Loucy (cell line): ENCODE data around the gene PADI1.

Experiments used
- H2AFZ ChIP-seq: fragments of 200-600 bp; sonication (generic); 2 replicates; pipeline ENCODE4 v1.6.0; 2016; ENCODE audit warnings: antibody characterized with exemption, mild to moderate bottlenecking, low read length, moderate library complexity
- H3F3A ChIP-seq: fragments of 200-600 bp; 2 replicates; pipeline ENCODE4 v1.6.0; 2016; ENCODE audit warnings: antibody characterized with exemption, low read depth, mild to moderate bottlenecking
- H3K27me3 ChIP-seq: fragments of 200-600 bp; sonication (generic); 2 replicates; pipeline ENCODE4 v1.6.1; 2014; ENCODE audit warnings: low read length, mild to moderate bottlenecking; ENCODE audit not compliant: insufficient read depth, poor library complexity, severe bottlenecking
- H3K36me3 ChIP-seq: fragments of 200-600 bp; sonication (generic); 2 replicates; pipeline ENCODE4 v1.6.1; 2016; ENCODE audit warnings: low read length; ENCODE audit not compliant: insufficient read depth
- H3K4me1 ChIP-seq: fragments of 200-600 bp; sonication (generic); 2 replicates; pipeline ENCODE4 v1.5.1; 2014; ENCODE audit warnings: low read length, mild to moderate bottlenecking; ENCODE audit not compliant: insufficient read depth, poor library complexity, severe bottlenecking
- H3K4me2 ChIP-seq: fragments of 200-600 bp; sonication (generic); 2 replicates; pipeline ENCODE4 v1.6.0; 2014; ENCODE audit warnings: antibody characterized with exemption, low read length, low read depth, mild to moderate bottlenecking; ENCODE audit not compliant: poor library complexity, severe bottlenecking
- H3K4me3 ChIP-seq: fragments of 200-600 bp; sonication (generic); 2 replicates; pipeline ENCODE4 v1.5.1; 2014; ENCODE audit warnings: low read length, mild to moderate bottlenecking, mixed read lengths; ENCODE audit not compliant: poor library complexity, severe bottlenecking
- H3K79me2 ChIP-seq: fragments of 200-600 bp; sonication (generic); 2 replicates; pipeline ENCODE4 v1.6.1; 2014; ENCODE audit warnings: low read length; ENCODE audit not compliant: insufficient read depth
- H3K9ac ChIP-seq: fragments of 200-600 bp; sonication (generic); 2 replicates; pipeline ENCODE4 v1.6.0; 2014; ENCODE audit warnings: mild to moderate bottlenecking, low read depth, low read length, moderate library complexity; ENCODE audit not compliant: poor library complexity, severe bottlenecking
- H3K9me2 ChIP-seq: fragments of 200-600 bp; sonication (generic); replicated peaks from 2 replicates; pipeline ENCODE4 v1.6.1; 2016; ENCODE audit warnings: low read depth, low read length, mixed read lengths
- H3K9me3 ChIP-seq: fragments of 200-600 bp; sonication (generic); 2 replicates; pipeline ENCODE4 v1.6.1; 2014; ENCODE audit warnings: mild to moderate bottlenecking, antibody characterized with exemption, low read length, low read depth; ENCODE audit not compliant: insufficient read depth
- H4K20me1 ChIP-seq: fragments of 200-600 bp; sonication (generic); 2 replicates; pipeline ENCODE4 v1.6.0; 2014; ENCODE audit warnings: antibody characterized with exemption, low read length, mild to moderate bottlenecking; ENCODE audit not compliant: insufficient read depth, poor library complexity, severe bottlenecking
- CTCF ChIP-seq: fragments of 200-600 bp; sonication (generic); conservative IDR thresholded peaks from 2 replicates; pipeline ENCODE4 v1.5.1; 2014; ENCODE audit warnings: mild to moderate bottlenecking, antibody characterized with exemption, low read length
- EZH2phosphoT487 ChIP-seq: fragments of 200-600 bp; IDR thresholded peaks from 2 replicates; pipeline ENCODE4 v1.6.1; 2018; ENCODE audit warnings: antibody characterized with exemption, mild to moderate bottlenecking, moderate library complexity, borderline replicate concordance

The PADI1 gene

GRCh38 chr1:17165823-17166222, 39.1 kb upstream of the PADI1 start:
- no peak overlapping the region for H2AFZ ChIP-seq
- TF ChIP-seq CTCF (no peak), EZH2phosphoT487 (no peak)
- H3K4me1 ChIP-seq, result peaks cover 3% of the 10 kb centered on the region
- H3K9me3 ChIP-seq, result no peaks in the 10 kb centered on the region
- H3K79me2 ChIP-seq, result no peaks in the 10 kb centered on the region
- H4K20me1 ChIP-seq, result no peaks in the 10 kb centered on the region
- no peaks in the 10 kb centered on the region for H3K9me2 ChIP-seq
- no peak overlapping the region for H3K4me2 ChIP-seq
- H3F3A ChIP-seq, result no peaks in the 10 kb centered on the region
- H3K4me3 ChIP-seq, result no peak overlapping the region
- H3K9ac ChIP-seq, result no peak overlapping the region
- no peaks in the 10 kb centered on the region for H3K27me3 ChIP-seq
- no peaks in the 10 kb centered on the region for H3K36me3 ChIP-seq

DNA sequence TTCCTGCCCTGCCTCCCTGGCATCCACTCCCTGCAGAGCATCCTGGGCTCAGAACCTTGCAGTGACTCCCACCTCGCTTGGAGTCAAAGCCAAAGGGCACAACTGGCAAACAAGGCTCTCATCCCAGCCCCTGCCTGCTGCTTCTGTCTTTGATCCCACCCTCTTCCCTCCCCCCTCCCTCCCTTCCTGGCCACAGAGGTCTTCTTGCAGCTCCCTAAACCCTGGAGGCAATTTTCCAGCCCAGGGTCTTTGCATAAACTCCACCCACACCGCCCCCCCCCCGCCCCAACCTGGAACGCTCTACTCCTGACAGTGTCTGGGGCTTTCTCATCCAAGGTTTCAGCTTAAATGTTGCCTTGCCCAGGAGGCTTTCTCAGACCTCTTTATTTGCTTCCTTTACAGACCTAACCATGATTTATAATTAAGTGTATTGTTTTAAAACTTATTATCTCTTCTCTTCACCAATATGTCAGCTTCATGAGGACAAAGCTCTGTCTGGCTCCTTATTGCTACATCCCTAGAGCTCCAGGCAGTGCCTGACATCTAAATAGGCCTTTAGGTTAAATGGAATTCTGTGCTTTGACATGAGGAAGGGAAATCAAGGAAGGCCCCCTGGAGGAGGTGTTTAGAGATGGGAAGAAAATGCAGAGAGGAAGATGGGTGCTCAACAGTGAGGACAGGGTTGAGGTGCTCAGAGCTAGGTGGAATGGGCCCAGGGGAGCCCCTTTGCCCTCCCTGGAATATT, 37.7 kb upstream of the PADI1 start:
- no peaks in the 10 kb centered on the region for H3K36me3 ChIP-seq
- H3K79me2 ChIP-seq, result no peaks in the 10 kb centered on the region
- H3K9me2 ChIP-seq, result no peaks in the 10 kb centered on the region
- no peak overlapping the region for H3K4me3 ChIP-seq
- H3K9me3 ChIP-seq, result no peaks in the 10 kb centered on the region
- no peaks in the 10 kb centered on the region for H3K27me3 ChIP-seq
- no peaks in the 10 kb centered on the region for H3F3A ChIP-seq
- no peaks in the 10 kb centered on the region for H4K20me1 ChIP-seq
- H2AFZ ChIP-seq, result no peak overlapping the region
- no peak for TF ChIP-seq EZH2phosphoT487
- TF ChIP-seq CTCF, result no peak
- no peak overlapping the region for H3K4me2 ChIP-seq
- no peak overlapping the region for H3K9ac ChIP-seq
- H3K4me1 ChIP-seq, result no peaks in the 10 kb centered on the region

DNA sequence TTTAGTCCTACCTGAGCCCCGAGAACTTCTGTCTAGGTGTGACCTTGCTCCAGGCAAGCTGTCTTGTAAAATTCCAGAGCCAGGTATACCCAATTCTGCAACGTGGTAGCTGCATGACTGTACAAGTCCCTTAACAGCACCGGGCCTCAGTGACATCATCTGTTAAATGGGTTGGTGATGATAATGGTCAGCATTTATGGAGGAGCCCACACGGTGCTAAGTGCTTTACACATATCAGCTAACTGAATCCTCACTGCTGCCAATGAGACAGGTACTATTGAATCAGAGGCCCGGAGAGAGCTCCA, 37.2 kb upstream of the PADI1 start:
- Histone ChIP-seq H3K79me2 (no peaks in the 10 kb centered on the region), H3F3A (no peaks in the 10 kb centered on the region), H3K9me2 (no peaks in the 10 kb centered on the region), H3K9ac (no peak overlapping the region), H3K27me3 (no peaks in the 10 kb centered on the region), H3K4me2 (no peak overlapping the region), H3K36me3 (no peaks in the 10 kb centered on the region), H3K9me3 (no peaks in the 10 kb centered on the region), H3K4me1 (no peaks in the 10 kb centered on the region), H2AFZ (no peak overlapping the region), H3K4me3 (no peak overlapping the region), H4K20me1 (no peaks in the 10 kb centered on the region)
- TF ChIP-seq CTCF, result no peak
- no peak for TF ChIP-seq EZH2phosphoT487
